Measurements from ENCODE around the gene IL37.

The IL37 gene

DNA sequence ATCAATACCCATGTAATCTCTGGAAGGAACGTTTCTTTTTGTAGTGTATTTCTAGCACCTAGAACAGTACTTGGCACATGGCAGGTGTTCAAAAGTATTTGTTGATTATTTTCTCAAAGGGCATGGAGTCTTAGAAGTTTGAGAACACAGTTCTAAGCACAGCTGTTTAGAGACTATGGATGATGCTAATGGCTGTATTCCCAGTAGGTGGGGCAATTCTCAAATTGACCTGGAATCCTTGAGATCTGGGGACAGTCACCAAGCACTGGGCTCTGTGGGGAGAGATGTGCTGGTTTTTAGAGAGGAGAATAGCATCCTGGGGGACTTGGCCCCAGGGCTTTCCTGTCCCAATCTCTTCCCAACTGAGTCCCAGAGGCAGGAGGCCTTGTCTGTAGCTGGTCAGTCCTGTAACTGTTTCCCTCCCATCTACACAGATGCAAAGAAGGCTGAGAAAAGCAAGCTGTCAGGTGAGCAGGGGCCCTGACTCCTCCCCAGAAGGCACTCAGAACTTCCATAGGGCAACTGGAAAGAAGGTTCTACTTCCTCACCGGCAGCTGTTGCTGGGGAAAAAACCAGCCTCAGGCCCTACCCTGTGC is 49.4 kb downstream of the IL37 start:
- DNase-seq (ENCODE audit: low read depth, low spot score), result no peak

DNA sequence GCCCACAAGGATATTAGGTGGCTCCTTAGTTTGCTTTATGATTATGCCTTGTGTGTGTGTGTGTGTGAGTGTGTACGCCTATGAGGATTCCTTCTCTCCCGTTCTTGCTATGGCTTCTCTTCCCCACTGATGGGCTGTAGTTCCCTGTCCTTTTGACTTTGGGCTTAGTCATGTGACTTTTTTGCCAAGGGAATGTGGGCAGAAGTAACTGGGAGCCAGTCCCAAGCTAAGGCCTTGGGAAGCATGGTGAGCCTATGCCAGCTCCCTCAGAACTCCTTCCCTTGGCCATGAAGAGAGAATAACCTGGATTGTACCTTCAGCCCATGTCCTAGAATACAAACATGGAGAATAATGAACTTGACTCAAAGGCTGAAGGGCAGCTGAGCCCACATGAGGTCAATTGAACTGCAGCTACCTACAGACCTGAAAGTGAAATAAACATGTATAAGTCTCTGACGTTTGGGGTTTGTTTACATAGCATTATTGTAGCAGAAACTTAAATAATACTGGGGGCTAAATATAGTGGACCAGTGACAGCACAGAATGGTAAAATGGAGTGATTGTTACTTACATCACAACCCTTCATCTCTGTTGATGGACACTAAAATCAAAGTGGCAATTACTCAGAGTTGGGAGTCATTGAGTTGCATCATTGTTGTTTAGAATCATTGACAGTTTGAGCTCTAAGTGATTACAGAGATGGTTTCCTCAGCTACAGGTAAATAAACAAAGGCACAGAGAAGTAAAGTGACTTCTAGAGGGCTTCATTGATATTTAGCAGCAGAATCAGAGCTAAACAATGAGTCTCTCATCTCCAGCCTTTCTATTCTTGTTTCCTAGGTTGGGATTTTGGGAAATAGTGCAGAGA is 51.6 kb downstream of the IL37 start:
- no peak for DNase-seq (ENCODE audit: low read depth, low spot score)

DNA sequence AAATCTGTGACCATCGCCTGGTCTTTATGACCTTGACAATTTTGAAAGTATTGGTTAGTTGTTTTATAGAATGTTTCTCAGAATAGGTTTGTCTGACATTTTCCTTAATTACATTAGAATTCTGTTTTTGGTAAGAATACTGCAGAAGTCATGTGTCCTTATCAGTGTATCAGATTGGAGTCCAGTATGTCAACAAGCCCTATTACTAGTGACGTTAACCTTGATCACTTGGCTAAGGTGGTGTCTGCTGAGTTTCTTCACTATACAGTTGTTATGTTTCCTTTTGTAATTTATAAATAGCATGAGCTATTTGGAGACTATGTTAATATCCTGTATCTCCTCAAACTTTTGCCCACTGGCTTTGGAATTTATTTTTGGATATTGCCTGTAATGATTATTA is 56.1 kb downstream of the IL37 start:
- DNase-seq (ENCODE audit: low read depth, low spot score), result no peak

Measured in brain pericyte (primary cell).